ENCODE measurements around the gene CCDC90B.

CCDC90B gene

DNA sequence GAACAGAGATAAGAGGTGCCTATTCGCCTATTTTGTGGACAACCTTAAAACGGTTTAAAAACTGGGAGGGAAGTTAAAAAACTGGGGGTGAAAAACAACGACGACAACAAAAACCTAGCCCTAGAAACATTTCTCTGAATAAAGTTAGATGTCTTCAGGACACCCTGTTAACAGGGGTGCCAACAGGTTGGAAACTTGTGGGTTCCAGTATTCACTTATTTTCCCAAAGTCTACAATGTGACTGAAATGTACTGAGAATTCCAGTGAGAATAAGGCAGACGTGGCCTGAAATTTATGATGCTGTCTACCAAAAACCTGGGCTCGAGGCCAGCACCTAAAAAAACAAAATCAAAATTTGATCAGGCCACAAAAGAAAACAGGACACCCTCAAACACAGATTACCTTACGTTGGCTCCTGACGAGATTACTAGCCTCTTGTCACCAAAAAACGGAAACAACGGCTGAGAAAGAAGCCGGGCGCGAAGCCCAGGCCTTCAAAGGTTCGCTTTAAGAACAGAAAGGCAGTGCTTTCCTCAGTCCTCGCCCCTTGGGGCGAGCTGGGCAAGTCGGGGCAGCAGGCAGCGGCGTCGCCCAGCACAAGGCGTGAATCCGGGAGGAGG is 906 bp downstream of the CCDC90B start:
- TF ChIP-seq, protein P1, sequence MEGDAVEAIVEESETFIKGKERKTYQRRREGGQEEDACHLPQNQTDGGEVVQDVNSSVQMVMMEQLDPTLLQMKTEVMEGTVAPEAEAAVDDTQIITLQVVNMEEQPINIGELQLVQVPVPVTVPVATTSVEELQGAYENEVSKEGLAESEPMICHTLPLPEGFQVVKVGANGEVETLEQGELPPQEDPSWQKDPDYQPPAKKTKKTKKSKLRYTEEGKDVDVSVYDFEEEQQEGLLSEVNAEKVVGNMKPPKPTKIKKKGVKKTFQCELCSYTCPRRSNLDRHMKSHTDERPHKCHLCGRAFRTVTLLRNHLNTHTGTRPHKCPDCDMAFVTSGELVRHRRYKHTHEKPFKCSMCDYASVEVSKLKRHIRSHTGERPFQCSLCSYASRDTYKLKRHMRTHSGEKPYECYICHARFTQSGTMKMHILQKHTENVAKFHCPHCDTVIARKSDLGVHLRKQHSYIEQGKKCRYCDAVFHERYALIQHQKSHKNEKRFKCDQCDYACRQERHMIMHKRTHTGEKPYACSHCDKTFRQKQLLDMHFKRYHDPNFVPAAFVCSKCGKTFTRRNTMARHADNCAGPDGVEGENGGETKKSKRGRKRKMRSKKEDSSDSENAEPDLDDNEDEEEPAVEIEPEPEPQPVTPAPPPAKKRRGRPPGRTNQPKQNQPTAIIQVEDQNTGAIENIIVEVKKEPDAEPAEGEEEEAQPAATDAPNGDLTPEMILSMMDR (IDR thresholded peaks at IDR 0.05; ENCODE audit: low read depth, low read length, missing control alignments) = no peak
- peak overlapping the region; percentile 83 for H3K4me3 ChIP-seq (ENCODE audit: low read depth, low read length)
- DNase-seq (ENCODE audit: low read depth) = no peak

DNA sequence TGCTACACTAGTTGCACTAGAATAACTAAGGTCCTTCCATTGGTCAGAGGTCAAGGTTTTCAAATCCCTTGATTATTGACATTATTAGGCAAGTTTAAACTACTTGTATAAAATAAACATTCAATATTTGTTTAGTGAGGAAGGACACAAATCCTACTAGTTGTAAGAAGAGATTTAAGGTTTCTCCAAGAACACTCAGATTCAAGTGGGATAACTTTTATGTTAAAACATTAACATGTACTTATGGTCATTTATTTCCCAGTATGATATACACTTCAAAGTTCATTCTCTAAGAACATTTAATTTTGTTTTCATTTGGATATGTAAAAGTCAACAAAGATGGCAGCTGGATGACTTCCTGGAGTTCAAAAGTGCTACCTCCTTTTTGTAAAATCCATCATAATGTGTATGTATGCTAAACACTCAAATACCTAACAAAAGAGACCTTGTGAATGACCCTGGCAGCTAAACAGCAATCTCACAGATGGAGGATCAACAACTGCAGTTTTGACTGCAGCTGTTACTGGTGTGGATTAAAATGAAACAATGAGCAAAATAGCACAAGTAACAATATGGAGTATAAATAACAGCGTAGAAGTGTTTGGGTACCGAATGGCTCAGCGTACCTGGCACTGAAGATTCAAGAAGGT is 1.5 kb downstream of the CCDC90B start:
- DNase-seq (ENCODE audit: low read depth) = no peak
- TF ChIP-seq, protein P1 (IDR thresholded peaks at IDR 0.05; ENCODE audit: low read depth, low read length, missing control alignments) = no peak
- peak overlapping the region; percentile 83 for H3K4me3 ChIP-seq (ENCODE audit: low read depth, low read length)

DNA sequence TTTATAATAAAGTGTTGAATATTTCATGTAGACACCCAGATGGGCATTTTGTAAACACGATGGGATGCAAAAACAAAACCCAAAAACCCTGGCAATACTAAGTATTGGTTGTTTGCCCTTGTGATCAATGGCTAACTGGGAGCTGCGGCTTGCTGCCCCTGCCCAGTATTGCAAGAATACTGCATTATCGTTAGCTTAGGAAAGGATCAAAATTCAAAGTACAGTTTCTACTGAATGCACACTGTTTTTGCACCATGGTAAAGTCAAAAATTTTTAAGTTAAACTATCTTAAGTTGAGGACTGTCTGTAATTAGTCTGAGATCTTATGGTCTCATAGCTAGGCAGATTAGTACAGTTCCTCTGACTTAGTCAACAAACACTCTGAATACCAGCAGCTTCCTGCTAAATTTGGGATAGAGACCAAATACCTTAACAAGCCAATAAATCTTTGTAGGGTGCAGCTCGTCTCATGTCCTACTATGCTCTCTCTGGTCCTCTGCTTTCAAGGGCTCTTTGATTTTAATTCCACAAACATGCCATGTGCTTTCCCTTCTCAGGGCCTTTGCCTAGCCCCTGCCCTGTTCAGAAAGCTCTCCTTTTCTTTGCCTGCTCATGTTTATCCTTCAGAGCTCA is 4.0 kb downstream of the CCDC90B start:
- no peak overlapping the region for H3K4me3 ChIP-seq (ENCODE audit: low read depth, low read length)

DNA sequence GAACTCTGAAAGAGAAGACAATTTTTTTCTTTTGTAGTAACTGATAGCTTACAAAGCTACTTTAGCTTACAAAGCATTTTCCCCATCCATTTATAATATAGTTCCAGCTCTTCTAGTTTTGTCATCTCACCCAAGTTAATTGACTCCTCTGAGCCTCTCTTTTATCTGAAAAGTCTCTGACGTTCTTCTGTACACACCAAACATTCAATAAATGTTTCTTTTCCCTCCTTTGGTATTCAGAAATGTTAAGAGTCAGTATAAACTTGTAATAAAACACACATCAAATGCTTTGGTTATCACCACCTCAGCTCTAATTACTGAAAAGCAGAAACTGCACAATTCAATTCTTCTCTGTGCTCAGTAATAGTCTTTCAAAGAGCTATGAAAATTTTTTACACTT is 5.9 kb downstream of the CCDC90B start:
- no peak overlapping the region for H3K4me3 ChIP-seq (ENCODE audit: low read depth, low read length)
- TF ChIP-seq, protein P1 (IDR thresholded peaks at IDR 0.05; ENCODE audit: low read depth, low read length, missing control alignments) = no peak
- no peak for DNase-seq (ENCODE audit: low read depth)

More for the DNA sequence above, 4.0 kb downstream of the CCDC90B start:
- DNase-seq (ENCODE audit: low read depth) = no peak
- TF ChIP-seq, protein P1 (IDR thresholded peaks at IDR 0.05; ENCODE audit: low read depth, low read length, missing control alignments) = no peak

DNA sequence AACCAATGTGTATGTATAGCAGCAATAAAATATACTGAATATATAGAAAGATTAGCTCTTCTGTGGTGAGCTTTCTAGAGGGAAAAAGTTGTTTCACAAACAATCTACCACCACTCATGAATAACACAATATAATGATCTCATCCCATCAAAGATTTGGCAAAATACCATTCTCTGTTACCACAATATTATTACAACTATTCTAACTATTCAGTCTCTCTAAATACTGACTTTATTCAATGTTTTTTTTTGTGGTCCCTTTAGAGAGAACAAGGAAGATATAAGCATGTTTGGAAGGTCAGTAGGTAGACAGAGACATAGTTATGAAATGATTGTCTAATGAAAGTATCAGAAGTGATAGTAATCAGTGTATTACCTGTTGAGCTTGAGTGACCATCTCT is 7.8 kb downstream of the CCDC90B start:
- no peak overlapping the region for H3K4me3 ChIP-seq (ENCODE audit: low read depth, low read length)
- no peak for DNase-seq (ENCODE audit: low read depth)
- TF ChIP-seq, protein P1 (IDR thresholded peaks at IDR 0.05; ENCODE audit: low read depth, low read length, missing control alignments) = no peak

DNA sequence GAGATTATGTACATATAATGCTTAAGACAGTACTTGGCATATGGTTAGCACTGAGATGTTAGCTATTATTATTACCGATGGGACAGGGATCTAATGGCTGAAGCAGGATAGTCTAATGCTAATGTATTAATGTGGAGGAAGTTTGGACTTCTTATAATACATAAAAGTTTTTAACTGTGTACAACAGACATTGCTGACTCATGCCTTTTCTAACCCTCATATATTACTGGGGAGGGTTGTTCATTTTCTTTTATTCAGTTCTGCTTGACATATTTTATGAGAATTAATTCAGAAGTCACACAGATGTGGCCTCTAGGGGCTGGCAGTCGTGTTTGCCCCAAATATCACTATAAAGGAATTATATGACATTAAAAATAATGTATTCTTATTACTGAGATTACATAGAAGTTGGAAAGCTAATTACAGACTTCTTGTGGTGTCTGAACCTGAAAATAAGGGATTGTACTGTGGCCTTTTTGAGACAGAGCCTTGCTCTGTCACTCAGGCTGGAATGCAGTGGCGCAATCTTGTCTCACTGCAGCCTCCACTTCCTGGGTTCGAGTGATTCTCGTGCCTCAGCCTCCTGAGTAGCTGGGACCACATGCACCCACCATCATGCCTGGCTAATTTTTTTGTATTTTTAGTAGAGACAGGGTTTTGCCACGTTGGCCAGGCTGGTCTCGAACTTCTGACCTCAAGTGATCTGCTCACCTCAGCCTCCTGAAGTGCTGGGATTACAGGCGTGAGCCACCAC is 10.1 kb downstream of the CCDC90B start:
- no peak overlapping the region for H3K4me3 ChIP-seq (ENCODE audit: low read depth, low read length)
- DNase-seq (ENCODE audit: low read depth) = no peak
- TF ChIP-seq, protein P1 (IDR thresholded peaks at IDR 0.05; ENCODE audit: low read depth, low read length, missing control alignments) = no peak
